Erythroblast (primary cell): ENCODE measurements around the gene OBSCN.

Experiments
- DNase-seq, 2 experiments: peaks; one replicate each; lab custom pipeline; 2025; lab: John Stamatoyannopoulos, UW
- GATA1 ChIP-seq: IDR thresholded peaks from 2 replicates; pipeline ENCODE4 v1.6.1; 2011; ENCODE audit warnings: low read depth, mild to moderate bottlenecking, control low read depth, low read length, moderate library complexity
- POLR2A ChIP-seq: IDR thresholded peaks from 2 replicates; pipeline ENCODE4 v1.6.1; 2011; ENCODE audit warnings: mild to moderate bottlenecking, low read length

The OBSCN gene

DNA sequence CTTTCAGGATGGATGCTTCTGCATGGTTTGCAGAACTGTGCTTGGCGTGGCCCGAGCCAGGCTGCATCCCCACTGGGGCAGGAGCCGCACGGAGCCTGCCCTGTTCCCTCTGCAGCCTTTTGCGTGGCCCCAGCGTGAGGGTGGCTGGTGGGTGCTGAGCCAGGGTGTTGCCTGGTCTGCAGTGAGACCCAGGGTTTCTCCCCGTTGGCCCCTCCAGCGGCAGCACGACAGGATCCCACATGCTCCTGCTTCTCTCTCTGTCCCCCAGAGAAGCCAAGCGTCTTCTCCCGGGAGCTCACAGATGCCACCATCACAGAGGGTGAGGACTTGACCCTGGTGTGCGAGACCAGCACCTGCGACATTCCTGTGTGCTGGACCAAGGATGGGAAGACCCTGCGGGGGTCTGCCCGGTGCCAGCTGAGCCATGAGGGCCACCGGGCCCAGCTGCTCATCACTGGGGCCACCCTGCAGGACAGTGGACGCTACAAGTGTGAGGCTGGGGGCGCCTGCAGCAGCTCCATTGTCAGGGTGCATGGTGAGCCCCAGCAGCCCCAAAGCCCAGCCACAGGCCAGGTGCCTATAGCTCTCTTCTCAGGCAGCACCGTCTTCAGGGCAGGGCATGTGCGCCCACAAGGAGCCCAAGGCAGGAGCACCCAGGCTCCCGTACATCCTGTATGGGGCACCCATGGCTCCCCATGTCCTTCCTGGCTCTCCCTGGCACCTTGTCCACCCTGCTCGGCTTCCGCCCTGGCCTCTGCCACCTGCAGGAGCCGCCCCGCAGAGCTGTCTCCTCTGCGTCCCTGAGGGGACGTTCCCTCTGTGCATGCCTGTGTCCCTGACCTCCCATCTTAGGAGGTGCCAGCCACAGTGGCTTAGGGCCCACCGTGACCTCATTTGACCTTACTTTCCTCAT lies 78.9 kb downstream of the OBSCN start:
- DNase-seq = no peak
- TF ChIP-seq POLR2A = no peak
- TF ChIP-seq GATA1 = no peak

GRCh38 chr1:228287541-228288425 lies 79.9 kb downstream of the OBSCN start:
- no peak for DNase-seq
- no peak for TF ChIP-seq GATA1
- no peak for TF ChIP-seq POLR2A

DNA sequence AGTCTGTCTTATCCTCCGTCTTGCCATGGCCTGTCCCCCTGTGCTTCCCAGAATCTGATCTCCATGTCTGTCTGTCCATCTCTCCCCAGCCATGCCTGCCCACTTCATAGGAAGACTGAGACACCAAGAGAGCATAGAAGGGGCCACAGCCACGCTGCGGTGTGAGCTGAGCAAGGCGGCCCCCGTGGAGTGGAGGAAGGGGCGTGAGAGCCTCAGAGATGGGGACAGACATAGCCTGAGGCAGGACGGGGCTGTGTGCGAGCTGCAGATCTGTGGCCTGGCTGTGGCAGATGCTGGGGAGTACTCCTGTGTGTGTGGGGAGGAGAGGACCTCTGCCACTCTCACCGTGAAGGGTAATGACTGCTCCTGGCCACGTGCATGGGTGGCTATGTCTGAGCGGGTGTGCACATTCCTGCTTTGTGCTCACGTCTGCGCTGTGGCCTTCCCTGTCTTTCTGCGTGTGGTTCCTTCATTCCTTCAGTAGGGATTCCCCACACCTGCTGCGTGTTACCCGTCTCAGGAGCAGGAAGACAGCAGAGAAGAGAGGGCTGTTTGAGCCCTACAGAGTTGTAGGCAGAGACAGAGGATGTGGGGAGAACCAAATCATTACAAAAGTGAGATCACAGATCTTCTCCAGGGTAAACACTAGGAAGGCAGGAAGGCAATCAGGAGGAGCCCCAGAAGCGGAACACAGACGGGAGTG lies 80.8 kb downstream of the OBSCN start:
- DNase-seq = no peak
- TF ChIP-seq GATA1 (no peak), POLR2A (no peak)

- no peak for DNase-seq
- TF ChIP-seq POLR2A = no peak
- TF ChIP-seq GATA1 = no peak
Measured at GRCh38 chr1:228289239-228289849, 81.5 kb downstream of the OBSCN start.

DNA sequence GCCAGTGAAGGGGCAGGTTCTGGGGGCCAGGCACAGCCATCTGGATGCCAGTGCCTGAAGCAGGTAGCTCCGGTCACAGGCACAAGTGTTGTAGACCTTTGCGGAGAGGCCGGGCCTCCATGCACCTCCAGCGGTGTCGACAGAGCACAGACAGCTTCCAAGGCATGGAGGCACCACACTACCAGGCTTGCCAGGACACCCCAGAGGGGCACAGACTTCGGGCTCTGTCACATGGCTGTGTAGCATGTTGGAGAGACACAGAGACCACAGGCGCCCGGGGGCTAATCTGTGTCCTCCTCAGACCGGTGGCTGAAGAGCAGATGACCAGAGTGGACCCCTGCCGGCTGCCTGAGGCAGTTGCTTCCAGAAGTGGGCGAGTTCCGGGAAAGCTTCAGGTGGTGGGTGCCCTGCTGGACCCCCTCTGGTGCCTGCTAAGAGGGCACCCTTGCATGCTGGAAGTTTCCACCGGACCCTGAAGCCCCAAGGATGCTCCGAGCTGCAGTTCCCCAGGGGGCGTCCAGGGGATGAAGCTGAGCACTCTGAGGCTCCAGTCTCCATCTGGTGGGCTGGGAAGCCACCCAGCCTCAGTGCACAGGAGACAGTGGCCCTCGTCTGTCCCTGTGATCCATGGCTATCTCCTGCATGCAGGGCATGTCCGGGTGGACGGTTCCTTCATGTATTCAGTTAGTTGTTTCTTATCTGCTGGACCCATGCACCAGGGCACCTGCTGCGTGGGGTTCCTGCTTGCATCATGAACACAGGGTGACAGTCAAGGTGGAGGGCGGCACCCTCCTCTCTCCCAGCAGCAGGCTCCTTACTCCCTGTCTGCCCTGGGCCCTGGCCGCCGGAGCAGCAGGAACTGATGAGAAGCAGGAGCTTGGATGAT lies 82.4 kb downstream of the OBSCN start:
- no peak for DNase-seq
- no peak for TF ChIP-seq POLR2A
- no peak for TF ChIP-seq GATA1

- DNase-seq = no peak
- TF ChIP-seq POLR2A = no peak
- TF ChIP-seq GATA1 = no peak
Measured at GRCh38 chr1:228291906-228292608, 84.2 kb downstream of the OBSCN start.

GRCh38 chr1:228292609-228292911 lies 84.7 kb downstream of the OBSCN start:
- DNase-seq = no peak
- TF ChIP-seq GATA1 (no peak), POLR2A (no peak)

DNA sequence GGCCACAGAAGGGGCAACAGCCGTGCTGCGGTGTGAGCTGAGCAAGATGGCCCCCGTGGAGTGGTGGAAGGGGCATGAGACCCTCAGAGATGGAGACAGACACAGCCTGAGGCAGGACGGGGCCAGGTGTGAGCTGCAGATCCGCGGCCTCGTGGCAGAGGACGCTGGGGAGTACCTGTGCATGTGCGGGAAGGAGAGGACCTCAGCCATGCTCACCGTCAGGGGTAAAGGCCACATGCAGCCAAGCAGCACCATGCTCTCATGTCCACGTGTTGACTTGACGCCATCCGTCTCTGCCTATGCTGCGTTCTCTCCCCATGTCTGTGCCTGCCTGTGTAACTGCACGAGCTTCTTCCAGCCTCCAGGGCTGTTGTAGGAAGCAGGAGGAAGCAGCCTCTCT lies 85.5 kb downstream of the OBSCN start:
- DNase-seq = no peak
- TF ChIP-seq POLR2A = no peak
- TF ChIP-seq GATA1 = no peak

DNA sequence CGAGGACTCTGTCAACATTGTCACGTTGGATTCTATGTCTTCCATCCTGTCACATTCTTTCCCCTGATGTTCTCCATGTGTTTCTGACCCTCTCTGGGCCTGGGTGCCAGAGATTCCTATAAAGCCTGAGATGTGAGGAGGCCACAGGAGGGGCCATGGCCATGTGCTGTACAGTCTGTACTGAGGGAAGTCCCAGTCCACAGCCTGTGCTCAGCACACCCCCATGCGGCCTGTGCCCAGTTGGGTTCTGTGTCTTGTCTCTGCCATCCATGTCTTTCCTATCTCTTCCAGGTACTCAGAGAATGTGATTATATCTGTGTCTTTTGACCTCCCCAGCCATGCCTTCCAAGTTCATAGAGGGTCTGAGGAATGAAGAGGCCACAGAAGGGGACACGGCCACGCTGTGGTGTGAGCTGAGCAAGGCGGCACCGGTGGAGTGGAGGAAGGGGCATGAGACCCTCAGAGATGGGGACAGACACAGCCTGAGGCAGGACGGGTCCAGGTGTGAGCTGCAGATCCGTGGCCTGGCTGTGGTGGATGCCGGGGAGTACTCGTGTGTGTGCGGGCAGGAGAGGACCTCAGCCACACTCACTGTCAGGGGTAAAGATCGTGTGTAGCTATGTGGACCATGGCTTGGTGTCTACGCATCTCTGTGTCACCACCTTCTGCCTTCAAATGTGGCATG lies 86.1 kb downstream of the OBSCN start:
- no peak for TF ChIP-seq GATA1
- TF ChIP-seq POLR2A = no peak
- DNase-seq = no peak

DNA sequence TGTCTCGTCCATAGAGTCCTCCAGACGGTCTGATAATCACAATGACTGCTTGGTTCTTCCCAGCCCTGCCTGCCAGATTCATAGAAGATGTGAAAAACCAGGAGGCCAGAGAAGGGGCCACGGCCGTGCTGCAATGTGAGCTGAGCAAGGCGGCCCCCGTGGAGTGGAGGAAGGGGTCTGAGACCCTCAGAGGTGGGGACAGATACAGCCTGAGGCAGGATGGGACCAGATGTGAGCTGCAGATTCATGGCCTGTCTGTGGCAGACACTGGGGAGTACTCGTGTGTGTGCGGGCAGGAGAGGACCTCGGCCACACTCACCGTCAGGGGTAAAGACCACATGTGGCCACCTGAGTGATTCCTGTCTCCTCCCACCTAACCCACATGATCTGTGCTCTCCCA lies 86.9 kb downstream of the OBSCN start:
- TF ChIP-seq GATA1 (no peak), POLR2A (no peak)
- no peak for DNase-seq

DNA sequence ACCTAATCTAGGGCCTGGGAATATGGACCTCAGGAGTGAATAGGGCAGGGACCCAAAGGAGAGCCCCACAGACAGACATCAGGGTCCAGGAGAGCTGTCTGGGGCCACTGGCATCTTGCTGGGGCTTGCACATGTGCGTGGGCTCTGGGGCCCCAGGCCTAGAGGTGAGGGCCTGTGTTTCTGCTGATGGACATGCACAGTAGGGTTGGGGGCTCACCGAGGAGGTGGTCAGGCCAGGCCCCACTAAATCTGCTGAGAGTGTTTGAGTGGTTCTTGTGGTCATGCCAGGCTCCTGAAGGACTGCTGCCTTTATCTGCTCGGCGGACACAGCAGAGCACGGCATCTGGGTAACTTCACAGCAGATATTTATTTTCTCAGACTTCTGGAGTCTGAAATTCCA lies 87.4 kb downstream of the OBSCN start:
- no peak for TF ChIP-seq POLR2A
- no peak for TF ChIP-seq GATA1

DNA sequence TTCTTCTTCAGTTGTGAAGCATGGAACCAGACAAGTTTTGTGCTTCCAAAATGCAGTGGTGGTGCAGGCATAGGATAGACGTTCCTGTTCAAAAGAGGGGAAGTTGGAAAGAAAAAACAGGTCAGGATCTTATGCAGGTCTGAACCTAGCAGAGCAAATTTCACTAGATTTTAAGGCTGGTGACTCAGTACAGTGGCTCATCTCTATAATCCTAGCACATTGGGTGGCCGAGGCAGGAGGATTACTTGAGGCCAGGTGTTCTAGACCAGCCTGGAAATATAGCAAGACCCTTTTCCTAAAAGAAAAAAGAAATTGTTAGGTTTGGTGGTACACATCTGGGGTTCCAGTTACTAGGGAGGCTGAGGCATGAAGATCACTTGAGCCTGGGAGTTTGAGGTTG lies 88.1 kb downstream of the OBSCN start:
- DNase-seq = no peak
- no peak for TF ChIP-seq GATA1

More for the DNA sequence above, 87.4 kb downstream of the OBSCN start:
- no peak for DNase-seq
